Body of pancreas (tissue), 4 donors: ENCODE measurements around the gene RTN4RL2. TPM values are rescaled to one million over a fixed set of nuclear protein-coding genes. Genes with fewer than 3 reads are reported as not detected.

ENCODE experiments used
- ATAC-seq: fragments of 150-250 bp; one replicate; pipeline ENCODE4 v1.9.1; 2016
- DNase-seq, 4 donors: peaks; one replicate each; pipeline ENCODE4 v3.0.0-alpha.2; 2019
- H3K27ac ChIP-seq, 4 donors: fragments of 200-600 bp; sonication (generic); 1 replicate in 3 of 4; 2 replicates in 1 of 4; pipeline versions ENCODE4 v1.5.1 to v1.6.1; 2016 to 2019; ENCODE audit warnings: mild to moderate bottlenecking in 1 of 4, mixed read lengths in 1 of 4, moderate library complexity in 1 of 4
- H3K27me3 ChIP-seq, 2 donors: fragments of 200-600 bp; sonication (generic); one replicate each; pipeline ENCODE4 v1.6.0; 2016; ENCODE audit warnings: mild to moderate bottlenecking in 1 of 2
- H3K36me3 ChIP-seq, 2 donors: fragments of 200-600 bp; sonication (generic); replicated peaks in 1 of 2; 2 replicates each; pipeline ENCODE4 v1.5.1; 2016; ENCODE audit warnings: low read depth in 2 of 2; ENCODE audit not compliant: insufficient read depth in 1 of 2
- H3K4me1 ChIP-seq: fragments of 200-600 bp; sonication (generic); one replicate; pipeline ENCODE4 v1.6.0; 2016
- H3K4me3 ChIP-seq, 2 donors: fragments of 200-600 bp; sonication (generic); 1 replicate in 1 of 2; 2 replicates in 1 of 2; pipeline ENCODE4 v1.5.1; 2016 to 2019
- H3K9me3 ChIP-seq, 3 donors: fragments of 200-600 bp; sonication (generic); 1 replicate in 2 of 3; 2 replicates in 1 of 3; pipeline ENCODE4 v1.5.1; 2016
- POLR2A ChIP-seq, 3 donors: fragments of 450-650 bp; IDR thresholded peaks; one replicate each; pipeline ENCODE4 v1.6.1; 2016; ENCODE audit warnings: antibody characterized with exemption in 3 of 3, mild to moderate bottlenecking in 2 of 3
- WGBS, 2 donors: methylation state at CpG; one replicate each; pipeline ENCODE4 v1.1.5; 2017; 5-methylcytosine and 5-hydroxymethylcytosine counted together
- intact Hi-C: fragments of 100-400 bp; cut with DNase I; formaldehyde crosslinking; loops from one replicate; pipeline ENCODE4 v1.15.1; 2023
- total RNA-seq, 2 donors: library from RNA; depleted of rRNA; stranded (reverse); fragments of >200 nt; gene quantifications; one replicate each; pipeline ENCODE4 v1.1.0, GENCODE V29; 2016
- TF ChIP-seq, protein P1 (sequence below), 7 experiments: fragments of 450-650 bp in 4 of 7; fragments of 200-600 bp in 3 of 7; sonication (generic) in 3 of 7; IDR thresholded peaks; one replicate each; pipeline ENCODE4 v1.5.1; 2016 to 2019; ENCODE audit warnings: antibody characterized with exemption in 7 of 7

The RTN4RL2 gene
- total RNA-seq, 2 donors from 2014 or later = 0.99 to 3.4 TPM

DNA sequence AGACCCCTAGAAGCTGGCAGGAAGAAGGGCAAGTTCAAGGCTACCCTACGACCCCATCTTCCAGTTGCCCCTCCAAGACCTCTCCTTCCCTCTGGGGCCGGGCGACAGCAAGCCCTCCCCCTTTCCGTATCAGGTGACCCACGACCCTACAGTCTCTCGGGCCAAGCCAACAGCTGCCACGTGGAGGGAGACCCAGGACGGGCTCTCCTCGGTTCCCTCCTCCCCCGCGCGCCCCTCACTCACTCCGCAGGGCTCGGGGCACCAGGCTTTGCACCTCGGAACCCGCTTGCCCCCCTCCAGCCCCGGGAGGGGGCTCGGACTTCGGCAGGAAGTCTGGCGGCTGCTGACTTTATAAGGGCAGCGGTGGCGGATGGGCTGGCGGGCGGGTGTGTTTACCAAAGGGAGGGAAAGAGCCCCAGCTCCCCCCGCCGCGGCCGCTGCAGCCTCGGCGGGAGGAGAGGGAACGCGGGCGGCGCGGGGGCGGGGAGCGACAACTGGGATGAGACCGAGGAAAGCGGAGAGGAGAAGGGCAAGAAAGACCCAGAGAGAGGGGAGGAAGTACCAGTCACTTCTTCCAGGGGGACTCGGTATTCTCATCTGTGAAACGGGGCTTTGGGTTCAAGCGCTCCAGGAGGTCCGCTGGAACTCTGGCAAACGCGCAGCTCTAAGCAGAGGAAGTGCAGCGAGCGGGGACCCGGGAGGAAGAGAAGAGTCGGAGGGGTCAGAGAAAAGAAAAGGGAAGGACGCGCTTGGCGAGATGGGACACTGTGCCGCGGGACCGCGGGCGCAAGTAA is 54.4 kb downstream of the RTN4RL2 start:
- Histone ChIP-seq H3K4me1 (peaks cover 28% of the 10 kb centered on the region), H3K36me3 (no peaks in the 10 kb centered on the region), H3K27ac (peak overlapping the region; percentile 78 to 95 (median 92)), H3K9me3 (no peaks in the 10 kb centered on the region), H3K4me3 (peak overlapping the region; percentile 90 to 92), H3K27me3 (no peaks in the 10 kb centered on the region)
- WGBS, 2 donors = 0 to 1% methylated on average over 37 to 57 of the region's 57 CpGs
- peak; percentile 83 to 88 (median 84) for DNase-seq
- ATAC-seq = peak; percentile 82
- intact Hi-C loops = no loop called here
- TF ChIP-seq, protein P1, sequence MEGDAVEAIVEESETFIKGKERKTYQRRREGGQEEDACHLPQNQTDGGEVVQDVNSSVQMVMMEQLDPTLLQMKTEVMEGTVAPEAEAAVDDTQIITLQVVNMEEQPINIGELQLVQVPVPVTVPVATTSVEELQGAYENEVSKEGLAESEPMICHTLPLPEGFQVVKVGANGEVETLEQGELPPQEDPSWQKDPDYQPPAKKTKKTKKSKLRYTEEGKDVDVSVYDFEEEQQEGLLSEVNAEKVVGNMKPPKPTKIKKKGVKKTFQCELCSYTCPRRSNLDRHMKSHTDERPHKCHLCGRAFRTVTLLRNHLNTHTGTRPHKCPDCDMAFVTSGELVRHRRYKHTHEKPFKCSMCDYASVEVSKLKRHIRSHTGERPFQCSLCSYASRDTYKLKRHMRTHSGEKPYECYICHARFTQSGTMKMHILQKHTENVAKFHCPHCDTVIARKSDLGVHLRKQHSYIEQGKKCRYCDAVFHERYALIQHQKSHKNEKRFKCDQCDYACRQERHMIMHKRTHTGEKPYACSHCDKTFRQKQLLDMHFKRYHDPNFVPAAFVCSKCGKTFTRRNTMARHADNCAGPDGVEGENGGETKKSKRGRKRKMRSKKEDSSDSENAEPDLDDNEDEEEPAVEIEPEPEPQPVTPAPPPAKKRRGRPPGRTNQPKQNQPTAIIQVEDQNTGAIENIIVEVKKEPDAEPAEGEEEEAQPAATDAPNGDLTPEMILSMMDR (IDR thresholded peaks at IDR 0.05) = no peak
- TF ChIP-seq POLR2A (IDR thresholded peaks at IDR 0.05) = peak; percentile 58 to 83 (median 76)

DNA sequence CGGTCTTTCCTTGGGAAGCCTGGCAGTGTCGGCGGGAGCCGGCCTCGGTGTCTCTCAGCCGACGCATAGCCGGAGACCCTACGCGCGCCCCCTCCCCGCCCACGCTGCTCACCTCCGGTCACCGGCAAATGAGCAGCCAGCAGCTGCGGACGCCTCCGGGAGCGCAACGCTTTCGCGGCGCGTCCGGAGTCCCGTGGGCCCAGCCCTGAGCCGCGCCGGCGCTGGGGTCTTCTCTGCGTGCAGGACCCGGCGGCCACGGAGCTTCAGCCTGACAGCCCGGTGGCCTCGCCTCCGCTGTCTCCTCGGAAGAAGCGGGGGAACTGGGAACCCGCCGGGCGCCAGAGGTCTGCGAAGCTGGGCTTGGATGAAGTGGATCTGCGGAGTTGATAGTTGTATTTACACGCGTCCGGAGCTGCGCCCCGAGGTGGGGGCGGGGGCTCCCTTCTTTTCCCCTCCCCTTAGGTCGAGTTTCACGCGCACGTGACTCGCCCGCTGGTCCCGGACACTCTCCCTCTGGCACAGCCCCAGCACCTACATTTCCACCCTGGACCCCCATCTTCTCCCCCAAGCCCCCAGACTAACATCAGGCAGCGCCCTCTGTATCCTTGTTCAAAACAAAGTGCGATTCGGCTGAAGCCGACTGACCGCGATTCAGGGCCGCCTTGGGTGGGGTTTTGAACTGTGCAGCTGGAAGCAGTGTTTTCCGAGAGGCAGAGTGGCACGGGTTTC is 55.2 kb downstream of the RTN4RL2 start, which contains the start of gene SLC43A1:
Gene SLC43A1 (minus strand): TSS at position 371 of the 729 bp plus-strand sequence. CDS start 1,591 bp downstream, outside the sequence.
- TF ChIP-seq, protein P1 (IDR thresholded peaks at IDR 0.05) = peak in 1 of 7 experiments; percentile 15
- peak; percentile 54 to 71 (median 69) for TF ChIP-seq POLR2A (IDR thresholded peaks at IDR 0.05)
- WGBS, 2 donors = 0% methylated on average over 29 to 60 of the region's 66 CpGs
- Histone ChIP-seq H3K4me3 (peak within 1 kb of the TSS; percentile 90 to 92), H3K4me1 (peaks cover 24% of the 10 kb centered on the region), H3K27me3 (no peaks in the 10 kb centered on the region), H3K27ac (peak within 1 kb of the TSS; percentile 78 to 95 (median 92)), H3K9me3 (no peaks in the 10 kb centered on the region), H3K36me3 (no peaks in the 10 kb centered on the region)
- DNase-seq (peak; percentile 80 to 88 (median 80)), ATAC-seq (peak; percentile 74)
- intact Hi-C loops = no loop called here

DNA sequence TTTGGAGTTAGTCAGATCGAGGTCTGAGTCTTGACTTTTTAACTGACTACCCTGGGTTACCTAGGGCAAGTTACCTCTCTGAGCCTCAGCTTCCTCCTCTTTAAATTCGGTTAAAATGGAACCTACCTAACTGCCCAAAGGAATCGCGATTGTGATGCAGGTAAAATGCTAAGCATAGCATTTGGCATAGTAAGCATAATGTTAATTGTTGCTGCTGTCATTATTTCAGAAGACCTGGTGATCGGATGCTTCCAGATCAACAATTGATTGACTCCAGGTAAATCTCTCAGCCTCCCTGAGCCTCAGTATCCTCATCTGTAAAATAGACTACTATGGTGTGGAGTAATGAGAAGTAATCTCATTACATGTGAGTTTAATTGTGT is 55.7 kb downstream of the RTN4RL2 start:
- Histone ChIP-seq H3K27me3 (no peaks in the 10 kb centered on the region), H3K4me1 (peaks cover 22% of the 10 kb centered on the region), H3K4me3 (peak overlapping the region; percentile 90 to 92), H3K36me3 (no peaks in the 10 kb centered on the region), H3K9me3 (no peaks in the 10 kb centered on the region), H3K27ac (peak overlapping the region; percentile 78 to 95 (median 92))
- TF ChIP-seq, protein P1 (IDR thresholded peaks at IDR 0.05) = no peak
- TF ChIP-seq POLR2A (IDR thresholded peaks at IDR 0.05) = no peak
- DNase-seq (no peak), ATAC-seq (no peak)
- intact Hi-C loops = no loop called here
- 6% methylated on average over 5 of the region's 5 CpGs for WGBS, 2 donors

DNA sequence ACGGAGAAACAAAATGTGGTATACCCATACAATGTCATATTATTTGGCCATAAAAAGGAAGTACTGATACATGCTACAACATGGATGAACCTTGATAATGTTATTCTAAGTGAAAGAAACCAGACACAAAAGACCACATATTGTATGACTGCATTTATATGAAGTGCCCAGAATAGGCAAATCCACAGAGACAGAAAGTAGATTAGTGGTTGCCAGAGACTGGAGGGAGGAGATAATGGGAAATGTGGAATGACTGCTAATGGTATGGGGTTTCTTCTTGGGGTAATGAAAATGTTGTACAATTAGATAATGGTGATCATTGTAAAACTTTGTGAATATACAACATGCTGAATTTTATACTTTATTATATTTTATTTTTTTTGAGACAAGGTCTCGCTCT is 60.8 kb downstream of the RTN4RL2 start:
- intact Hi-C loops = no loop called here
- Histone ChIP-seq H3K4me1 (no peaks in the 10 kb centered on the region), H3K36me3 (no peaks in the 10 kb centered on the region), H3K4me3 (no peak overlapping the region), H3K27ac (no peak overlapping the region), H3K27me3 (no peaks in the 10 kb centered on the region), H3K9me3 (no peaks in the 10 kb centered on the region)
- no peak for ATAC-seq
- WGBS, 2 donors = 97 to 98% methylated on average over 2 of the region's 2 CpGs
- no peak for DNase-seq
- no peak for TF ChIP-seq POLR2A (IDR thresholded peaks at IDR 0.05)
- TF ChIP-seq, protein P1 (IDR thresholded peaks at IDR 0.05) = no peak
